Astrocyte of the hippocampus (primary cell): ENCODE data around the gene NUP85.
A peak's percentile ranks its signal among the peaks of the same experiment; 100 is the strongest.
"Not testable (repeated sequence)": the region's sequence is repeated elsewhere in the genome, so short reads cannot be mapped to it uniquely, and the experiment has no call there.

Experiments used
- DNase-seq: peaks from one replicate; pipeline ENCODE4 v3.0.0; 2011; ENCODE audit warnings: low read depth, low spot score

Gene NUP85

GRCh38 chr17:75199886-75200618 lies 5.4 kb upstream of the NUP85 start:
- DNase-seq = no peak

- no peak for DNase-seq
Measured at GRCh38 chr17:75205793-75206163, 299 bp downstream of the NUP85 start.

- DNase-seq = not testable (repeated sequence)
Measured at GRCh38 chr17:75207050-75207407, 1.6 kb downstream of the NUP85 start.

DNA sequence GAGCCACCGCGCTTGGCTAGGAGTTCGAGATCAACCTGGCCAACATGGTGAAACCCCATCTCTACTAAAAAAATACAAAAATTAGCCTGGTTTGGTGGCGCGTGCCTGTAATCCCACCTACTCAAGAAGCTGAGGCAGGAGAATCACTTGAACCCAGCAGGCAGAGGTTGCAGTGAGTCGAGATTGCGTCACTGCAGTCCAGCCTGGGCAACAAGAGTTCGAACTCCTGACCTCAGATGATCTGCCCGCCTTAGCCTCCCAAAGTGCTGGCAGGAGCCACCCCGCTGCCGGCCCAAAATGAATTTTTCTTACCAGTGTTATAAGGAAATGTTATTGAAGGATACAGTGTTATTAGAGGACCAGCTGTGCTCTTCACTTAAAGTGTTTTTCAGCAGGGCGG lies 2.3 kb downstream of the NUP85 start:
- no peak for DNase-seq

- no peak for DNase-seq
Measured at GRCh38 chr17:75208161-75208560, 2.7 kb downstream of the NUP85 start.

DNA sequence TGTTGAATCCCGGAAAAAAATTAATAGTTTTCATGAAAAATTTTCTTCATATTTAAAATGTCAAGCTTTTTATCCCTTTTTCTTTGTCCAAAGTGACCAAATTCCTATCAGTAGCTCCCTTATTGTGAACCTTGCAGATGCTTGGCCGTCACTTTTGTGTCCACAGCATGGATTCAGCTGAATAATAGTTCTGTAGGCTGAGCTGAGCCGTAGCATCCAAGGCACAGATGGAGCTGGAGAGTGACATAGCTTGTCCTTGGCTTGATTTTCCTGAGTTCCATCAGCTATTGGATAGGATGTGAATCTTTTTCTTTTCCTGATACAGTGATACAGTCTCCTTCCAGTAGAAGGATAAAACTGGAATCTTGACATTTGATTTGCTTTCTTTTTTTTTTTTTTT lies 3.6 kb downstream of the NUP85 start:
- DNase-seq = no peak

DNA sequence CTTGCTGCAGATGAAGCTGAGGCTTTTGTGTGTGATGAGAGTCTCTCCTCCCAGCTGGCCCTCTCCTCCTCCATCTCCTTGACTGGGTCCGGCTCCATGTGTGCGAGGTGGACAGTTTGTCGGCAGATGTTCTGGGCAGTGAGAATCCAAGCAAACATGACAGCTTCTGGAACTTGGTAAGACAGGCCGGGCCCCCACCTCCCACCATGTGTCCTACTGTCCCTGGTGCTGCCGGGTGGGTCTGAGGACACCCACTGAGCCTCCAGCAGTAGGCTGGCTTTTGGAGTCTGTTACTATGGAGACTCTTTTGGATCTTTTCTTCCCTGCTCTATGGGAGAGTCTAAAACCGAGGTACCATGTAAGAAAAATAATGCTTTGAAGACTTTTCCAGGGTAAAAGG lies 12.7 kb downstream of the NUP85 start:
- no peak for DNase-seq

DNA sequence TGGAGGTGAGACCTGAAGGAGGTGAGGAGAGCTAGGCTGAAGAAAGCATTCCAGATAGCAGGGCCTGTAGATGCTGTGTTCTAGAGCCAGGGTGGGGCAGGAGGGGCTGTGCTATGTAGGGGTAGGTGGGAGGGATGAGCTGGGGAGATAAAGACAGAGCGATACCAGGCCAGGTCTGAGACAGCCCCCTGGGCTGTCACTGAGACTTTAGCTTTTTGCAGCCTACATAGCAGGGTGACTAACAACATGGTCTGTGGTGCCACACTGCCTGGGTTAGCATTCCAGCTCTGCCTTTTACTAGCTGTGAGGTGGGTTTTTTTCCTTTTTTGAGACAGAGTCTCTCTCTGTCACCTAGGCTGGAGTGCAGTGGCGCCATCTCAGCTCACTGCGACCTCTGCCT lies 14.3 kb downstream of the NUP85 start:
- no peak for DNase-seq

- DNase-seq = no peak
Measured at GRCh38 chr17:75225016-75225415, 19.5 kb downstream of the NUP85 start.

- no peak for DNase-seq
Measured at GRCh38 chr17:75227729-75228128, 22.2 kb downstream of the NUP85 start.

- no peak for DNase-seq
Measured at GRCh38 chr17:75228305-75228704, 22.8 kb downstream of the NUP85 start.

DNA sequence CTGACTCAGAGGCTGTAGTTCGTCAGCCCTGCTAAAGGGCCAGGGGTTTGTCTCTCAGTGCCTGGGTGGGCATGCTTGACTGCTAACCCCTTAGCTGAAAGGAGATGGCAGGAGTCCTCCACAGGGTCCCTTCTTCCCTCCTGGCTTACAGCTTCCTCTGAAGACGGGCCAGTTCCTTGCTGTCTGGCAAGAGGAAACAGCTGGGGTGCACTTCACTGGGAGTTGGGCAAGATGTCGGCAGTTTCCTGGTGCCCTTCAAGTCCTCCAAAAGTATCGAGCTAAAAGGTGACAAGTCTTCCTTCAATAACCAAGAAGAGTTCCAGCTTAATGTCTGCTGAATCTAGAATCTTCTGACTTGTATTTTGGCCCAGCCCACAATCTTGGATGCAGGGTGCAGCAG lies 23.4 kb downstream of the NUP85 start:
- DNase-seq = no peak

DNA sequence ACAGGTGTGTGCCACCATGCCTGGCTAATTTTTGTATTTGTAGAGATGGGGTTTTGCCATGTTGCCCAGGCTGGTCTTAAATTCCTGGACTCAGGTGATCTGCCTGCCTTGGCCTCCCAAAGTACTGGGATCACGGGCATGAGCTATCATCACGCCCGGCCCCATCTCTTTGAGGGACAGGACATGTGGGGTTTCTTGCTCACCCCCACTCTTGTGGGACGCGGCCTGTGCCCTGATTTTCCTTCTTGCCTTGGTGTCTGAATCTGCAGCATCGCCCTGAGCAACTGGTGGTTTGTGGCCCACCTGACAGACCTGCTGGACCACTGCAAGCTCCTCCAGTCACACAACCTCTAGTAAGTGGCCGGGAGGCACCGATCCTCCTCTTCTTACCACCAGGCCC lies 25.6 kb downstream of the NUP85 start:
- DNase-seq = no peak

GRCh38 chr17:75231741-75232464 lies 26.4 kb downstream of the NUP85 start:
- DNase-seq = no peak

GRCh38 chr17:75232786-75233185 lies 27.3 kb downstream of the NUP85 start:
- DNase-seq = no peak

- DNase-seq = no peak
Measured at GRCh38 chr17:75237100-75238014, 31.9 kb downstream of the NUP85 start.

DNA sequence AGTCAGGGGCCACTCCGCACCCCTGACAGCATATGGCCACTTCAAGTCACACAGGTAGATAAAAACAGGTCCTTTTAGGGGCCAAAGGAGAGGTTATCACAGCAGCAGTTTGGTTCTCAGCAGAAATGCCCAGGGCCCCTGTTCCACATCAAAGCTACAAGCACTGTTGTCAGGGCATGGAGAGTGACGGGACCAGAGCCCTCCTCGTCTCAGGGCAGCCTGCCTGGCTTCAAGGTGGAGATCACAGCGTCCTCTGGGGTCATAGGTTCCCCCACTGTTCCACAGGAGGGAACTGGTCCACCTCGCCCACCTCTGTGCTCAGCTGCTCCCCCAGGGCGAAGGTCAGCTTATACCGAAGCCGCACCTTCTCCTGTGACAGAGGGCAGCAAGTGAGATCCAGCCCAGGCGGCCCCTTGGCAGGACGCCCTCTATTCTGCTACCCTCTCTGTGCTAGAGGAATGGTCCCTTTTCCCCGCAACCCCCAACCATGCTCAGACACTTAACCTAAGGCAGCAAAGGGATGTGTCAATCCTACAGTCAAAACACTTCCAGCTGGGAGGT lies 32.6 kb downstream of the NUP85 start:
- no peak for DNase-seq

- DNase-seq = peak; percentile 74
Measured at GRCh38 chr17:75238684-75239191, 33.3 kb downstream of the NUP85 start.

DNA sequence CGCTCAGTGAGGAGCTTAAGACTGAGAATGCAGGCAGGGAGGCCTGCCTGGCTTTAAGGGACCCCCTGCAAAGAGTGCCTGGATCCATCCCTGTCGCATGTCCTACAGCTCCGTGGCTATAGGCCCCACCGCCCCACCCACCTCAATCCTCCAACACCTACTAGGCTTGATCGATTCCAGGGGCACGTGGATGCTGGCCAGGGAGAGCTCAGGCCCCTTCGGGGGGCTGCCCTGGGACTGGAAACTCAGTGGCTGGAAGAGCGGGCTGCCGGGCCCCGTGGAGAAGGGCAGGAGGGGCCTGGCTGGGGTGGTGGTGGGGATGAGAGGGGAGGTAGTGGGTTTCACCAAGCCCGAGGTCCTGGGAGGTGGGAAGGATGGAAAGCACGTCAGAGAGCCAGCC lies 33.7 kb downstream of the NUP85 start:
- no peak for DNase-seq

GRCh38 chr17:75239778-75240393 lies 34.4 kb downstream of the NUP85 start:
- no peak for DNase-seq

GRCh38 chr17:75240394-75241142 lies 35.1 kb downstream of the NUP85 start:
- DNase-seq = peak; percentile 61
